GM19372 (cell line): ENCODE measurements around the gene FLOT2.
"Not testable (repeated sequence)": the region's sequence is repeated elsewhere in the genome, so short reads cannot be mapped to it uniquely, and the experiment has no call there.

Experiments used
- ATAC-seq: cut with Tn5 transposase; IDR thresholded peaks from one replicate; pipeline ENCODE4 v1.9.1; 2021; ENCODE audit warnings: mild to moderate bottlenecking, low read depth, moderate library complexity; ENCODE audit not compliant: unreplicated experiment

FLOT2 gene

DNA sequence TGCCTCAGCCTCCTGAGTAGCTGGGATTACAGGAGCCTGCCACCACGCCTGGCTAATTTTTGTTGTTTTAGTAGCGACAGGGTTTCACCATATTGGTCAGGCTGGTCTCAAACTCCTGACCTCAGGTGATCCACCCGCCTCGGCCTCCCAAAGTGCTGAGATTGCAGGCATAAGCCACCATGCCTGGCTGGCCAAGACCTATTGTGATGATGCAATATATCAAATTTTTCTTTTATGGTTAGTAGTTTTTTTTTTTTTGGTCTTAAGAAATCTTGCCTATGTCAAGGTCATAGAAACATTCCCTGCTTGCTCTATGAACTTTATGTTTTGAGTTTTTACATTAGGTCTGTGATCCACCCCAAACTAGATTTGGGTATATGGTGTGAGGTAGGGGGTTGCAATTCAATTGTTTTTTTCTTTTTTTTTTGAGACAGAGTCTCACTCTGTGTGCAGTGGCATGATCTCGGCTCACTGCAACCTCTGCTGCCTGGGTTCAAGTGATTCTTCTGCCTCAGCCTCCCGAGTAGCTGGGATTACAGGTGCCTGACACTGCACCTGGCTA is 20.3 kb downstream of the FLOT2 start:
- not testable (repeated sequence) for ATAC-seq

DNA sequence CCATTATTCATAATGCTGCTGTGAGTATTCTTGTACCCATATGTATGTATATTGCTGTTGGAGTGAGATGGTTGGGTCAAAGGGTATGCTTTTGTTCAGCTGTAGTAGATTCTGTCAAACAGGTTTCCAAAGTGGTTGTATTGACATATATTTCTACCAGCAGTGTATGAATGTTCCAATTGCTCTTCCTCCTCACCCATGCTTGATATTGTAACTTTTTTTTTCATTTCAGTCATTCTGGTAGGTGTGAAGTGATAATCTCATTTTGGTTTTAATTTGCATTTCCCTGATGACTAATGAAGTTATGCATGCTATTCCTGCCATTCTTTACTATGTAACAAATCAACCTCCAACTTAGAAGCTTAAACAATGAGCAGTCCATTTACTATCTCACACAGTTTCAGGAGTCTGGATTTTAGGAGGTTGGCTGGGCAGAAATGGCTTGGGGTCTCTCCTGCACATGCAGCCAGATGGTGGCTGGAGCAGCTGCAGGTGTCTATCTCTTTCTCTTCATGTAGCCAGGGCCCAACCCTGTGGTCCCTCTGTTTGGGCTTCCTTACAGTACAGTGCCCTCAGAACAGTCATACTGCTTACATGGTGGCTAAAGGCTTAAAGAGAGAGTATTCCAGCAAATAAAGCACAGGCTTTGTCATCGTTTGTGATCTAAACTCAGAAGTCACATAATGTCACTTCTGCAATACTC is 21.5 kb downstream of the FLOT2 start:
- no peak for ATAC-seq

DNA sequence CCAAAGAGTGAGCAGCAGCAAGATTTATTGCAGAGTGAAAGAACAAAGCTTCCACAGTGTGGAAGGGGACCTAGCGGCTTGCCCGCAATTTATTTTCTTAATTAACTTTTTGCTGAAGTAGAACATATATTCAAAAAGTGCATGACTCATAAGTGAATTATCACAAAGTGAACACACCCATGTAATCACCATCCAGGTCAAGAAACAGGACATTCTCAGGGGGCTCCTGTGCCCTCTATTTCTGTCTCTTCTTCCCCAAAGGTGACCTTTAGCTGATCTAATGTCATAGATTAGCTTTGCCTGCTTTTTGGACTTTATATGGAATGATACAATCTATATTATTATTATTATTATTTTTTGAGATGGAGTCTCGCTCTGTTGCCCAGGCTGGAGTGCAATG is 22.8 kb downstream of the FLOT2 start:
- no peak for ATAC-seq

DNA sequence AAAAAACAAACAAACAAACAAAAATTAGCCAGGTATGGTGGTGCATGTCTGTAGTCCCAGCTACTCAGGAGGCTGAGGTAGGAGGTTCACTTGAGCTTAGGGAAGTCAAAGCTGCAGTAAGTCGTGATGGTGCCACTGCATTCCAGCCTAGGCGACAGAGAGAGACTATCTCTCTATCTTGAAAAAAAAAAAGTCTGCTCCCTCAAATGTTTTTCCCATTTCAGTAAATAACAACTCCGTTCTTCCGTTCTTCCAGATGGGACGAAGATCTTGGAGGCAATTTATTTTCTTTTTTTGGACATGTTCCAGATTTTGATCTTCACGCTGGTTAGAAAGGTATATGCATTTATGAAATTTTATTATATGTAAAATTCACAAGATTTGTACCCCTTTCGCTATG is 23.7 kb downstream of the FLOT2 start:
- no peak for ATAC-seq

DNA sequence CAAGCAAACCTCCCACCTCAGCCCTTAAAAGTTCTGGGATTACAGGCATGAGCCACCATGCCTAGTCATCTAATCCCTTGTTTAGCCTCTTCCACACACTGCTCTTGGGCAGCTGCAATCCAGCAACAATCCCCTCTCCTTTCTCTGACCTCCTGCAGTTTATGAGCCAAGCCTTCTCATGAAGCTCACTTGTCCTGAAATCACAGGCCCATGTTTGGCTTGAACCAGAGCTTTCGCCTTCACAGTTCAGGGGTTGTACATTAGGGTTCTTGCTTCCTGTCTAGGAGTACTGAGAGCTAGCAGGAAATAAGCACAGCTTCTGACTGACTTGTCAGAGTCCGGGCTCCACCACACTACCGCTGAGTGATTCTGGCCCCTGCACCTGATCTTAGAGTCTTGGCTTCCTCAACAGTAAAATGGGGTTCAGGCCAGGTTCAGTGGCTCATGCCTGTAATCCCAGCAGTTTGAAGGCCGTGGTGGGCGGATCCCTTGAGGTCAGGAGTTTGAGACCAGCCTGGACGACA is 26.4 kb downstream of the FLOT2 start:
- peak; percentile 97 for ATAC-seq

DNA sequence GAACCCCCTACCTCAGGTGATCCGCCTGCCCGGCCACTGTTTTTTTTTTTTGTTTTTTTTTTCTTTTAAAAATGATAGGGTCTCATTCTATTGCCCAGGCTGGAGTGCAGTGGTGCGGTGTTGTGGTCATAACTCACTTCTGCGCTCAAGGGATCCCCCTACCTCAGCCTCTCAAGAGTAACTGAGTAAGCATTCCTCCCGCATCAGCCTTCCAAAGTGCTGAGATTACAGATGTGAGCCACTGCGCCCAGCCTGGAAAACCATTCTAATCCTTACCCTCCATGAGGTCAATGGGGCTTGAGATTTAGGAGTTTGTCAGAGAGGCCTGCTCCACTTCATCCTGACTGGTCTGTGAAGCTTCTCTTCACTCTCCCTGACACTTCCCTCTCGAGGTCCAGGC is 30.3 kb downstream of the FLOT2 start:
- no peak for ATAC-seq

DNA sequence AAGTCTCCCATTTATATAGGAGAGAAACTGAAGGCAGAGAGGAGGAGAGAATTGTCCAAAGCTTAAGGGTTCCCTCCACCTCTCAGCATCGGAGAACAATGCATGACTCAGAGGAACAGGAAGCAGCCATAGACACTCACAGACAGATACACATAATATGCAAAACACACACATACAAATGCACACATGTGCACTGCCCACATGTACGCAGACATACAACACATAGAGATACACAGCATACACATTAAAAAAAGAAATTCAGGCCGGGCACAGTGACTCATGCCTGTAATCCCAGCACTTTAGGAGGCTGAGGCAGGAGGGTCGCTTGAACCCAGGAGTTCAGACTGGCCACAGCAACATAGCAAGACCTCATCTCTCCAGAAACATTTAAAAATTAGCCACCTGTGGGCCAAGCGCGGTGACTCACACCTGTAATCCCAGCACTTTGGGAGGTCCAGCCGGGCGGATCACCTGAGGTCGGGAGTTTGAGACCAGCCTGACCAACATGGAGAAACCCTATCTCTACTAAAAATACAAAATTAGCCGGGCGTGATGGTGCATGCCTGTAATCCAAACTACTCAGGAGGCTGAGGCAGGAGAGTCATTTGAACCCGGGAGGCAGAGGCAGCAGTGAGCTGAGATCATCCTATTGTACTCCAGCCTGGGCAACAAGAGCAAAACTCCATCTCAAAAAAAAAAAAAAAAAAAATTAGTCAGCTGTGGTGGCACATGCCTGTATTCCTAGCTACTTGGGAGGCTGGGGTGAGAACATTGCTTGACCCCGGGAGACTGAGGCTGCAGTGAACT is 31.4 kb downstream of the FLOT2 start:
- no peak for ATAC-seq

DNA sequence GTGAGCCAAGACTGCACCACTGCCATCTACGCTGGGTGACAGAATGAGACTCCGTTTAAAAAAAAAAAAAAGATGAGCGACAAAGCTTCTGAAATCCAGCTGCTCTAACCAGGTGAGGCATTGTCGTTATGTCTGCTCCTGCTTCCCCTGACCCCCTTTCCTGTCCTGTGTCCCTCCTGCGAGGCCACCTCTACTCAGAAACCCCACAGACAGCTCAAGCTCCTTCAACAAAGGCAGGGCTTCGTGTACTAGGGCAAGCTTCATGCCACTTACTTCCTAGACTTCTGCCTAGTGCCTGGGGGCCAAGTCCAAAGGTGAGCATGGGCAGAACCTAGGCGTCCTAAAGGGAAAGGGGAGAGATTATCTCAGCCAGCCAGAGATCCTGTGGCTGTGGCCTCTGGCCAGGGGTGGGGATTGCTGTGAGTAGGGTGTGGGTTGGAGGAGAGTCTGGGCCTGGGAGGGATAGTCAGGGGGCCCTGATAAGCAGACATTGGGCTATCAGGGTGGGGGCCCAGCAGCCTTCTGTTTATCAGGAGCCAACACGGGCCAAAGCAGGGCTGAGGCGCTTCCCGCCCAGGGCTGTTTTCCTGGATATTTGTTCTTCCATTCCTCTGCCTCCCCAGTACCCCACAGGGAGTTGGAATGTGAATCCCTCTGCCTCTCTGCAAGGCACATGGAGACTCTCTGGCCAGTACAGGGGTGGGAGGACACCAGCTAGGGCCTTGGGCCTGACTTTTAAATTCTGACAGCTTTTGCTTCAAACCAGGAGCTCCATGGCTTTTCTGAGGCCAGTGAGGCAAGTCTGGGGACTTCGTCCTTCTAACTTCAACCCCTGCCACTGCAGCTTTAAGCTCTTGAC is 32.3 kb downstream of the FLOT2 start:
- no peak for ATAC-seq

DNA sequence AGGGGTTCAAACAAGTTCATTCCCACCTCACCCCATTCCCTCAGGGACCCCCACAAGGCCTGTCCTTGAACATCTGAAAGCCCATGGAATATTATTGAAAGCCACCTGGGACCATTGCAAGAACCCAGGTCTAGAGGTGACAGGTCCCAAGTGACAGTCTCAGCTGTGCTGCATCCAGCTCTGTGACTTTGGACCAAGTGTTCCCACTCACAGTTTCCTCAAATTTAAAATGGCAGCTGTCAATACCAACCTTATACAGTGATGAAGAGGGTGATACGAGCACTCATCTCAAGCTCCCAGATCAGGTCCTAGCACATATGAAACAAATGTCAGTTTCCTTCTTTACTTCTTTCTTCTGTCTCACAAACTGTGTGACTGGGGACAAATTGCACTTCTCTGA is 33.6 kb downstream of the FLOT2 start:
- no peak for ATAC-seq

DNA sequence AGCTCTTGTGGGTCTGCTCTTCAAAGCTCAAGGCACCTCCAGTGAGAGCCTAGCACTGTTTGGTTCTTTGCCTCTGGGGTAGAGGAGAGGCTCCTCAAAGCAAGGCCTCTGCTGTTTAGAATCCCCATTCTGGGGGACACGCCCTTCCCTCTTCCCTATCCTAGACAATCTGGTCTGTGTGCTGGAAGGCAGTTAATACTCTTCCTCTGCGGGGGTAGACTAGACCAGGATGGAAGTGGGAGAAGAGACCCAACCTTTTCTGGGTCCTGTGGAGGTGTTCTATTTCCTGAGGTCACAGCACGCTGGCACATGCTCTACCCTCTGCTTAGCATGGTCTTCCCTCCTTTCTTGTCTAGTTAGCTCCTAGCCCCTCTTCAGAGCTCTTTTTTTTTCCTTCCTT is 35.0 kb downstream of the FLOT2 start:
- ATAC-seq: no peak

DNA sequence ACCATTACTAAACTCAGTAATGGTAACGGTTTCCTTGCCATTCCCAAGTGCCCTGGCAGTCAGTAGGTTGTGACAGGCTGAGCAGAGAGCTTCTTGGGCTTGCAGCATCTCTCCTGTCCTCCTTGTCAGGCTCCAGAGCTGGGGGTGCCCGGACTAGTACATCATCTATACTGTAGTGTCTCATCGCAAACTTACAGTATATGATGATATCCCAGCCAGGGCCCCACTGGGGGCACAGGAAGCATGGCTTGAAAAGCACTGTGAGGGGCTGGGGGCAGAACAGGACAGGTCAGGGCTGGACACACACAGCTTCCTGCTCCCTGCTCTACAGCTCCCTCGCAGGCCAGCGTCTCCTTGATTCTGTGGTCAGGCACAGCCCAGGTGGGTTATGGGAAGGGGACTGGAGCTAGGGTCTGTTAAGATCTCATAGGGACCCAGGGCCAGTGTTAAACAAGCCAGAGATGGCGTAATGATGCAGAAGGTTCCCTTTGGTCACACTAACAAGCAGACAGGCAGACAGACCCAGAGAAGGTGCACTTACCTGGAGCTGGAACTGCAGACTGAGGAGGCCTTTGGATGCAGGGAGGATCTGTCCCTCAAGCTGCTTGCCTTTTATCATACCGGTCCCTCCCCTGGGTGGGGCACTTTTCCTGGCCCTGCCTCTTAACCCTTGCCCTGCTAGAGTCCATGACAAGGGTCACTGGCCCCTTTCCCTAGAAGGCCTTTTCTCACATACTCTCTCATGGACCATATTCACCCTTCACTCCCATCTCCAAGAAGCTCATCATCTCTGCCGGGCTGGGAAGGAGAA is 35.9 kb downstream of the FLOT2 start:
- no peak for ATAC-seq

DNA sequence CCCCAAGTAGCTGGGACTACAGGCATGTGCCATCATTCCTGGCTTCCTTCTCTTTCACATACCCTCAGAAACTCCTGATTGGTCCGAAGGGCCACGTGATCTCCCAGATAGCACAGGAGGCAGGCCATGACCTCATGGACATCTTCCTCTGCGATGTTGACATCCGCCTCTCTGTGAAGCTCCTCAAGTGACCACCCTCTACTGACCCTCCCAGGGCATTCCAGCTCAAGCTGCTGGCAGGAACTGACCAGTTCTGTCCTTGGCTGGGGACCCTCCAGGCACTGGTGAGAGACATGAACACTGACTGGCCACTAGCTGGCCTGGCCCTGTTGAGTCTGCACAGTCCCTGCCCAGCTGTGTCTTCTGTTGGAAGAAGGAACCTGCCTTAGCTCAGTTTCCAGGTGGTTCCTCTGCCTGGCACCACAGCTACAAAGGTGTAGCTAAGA is 37.1 kb downstream of the FLOT2 start:
- ATAC-seq: no peak

DNA sequence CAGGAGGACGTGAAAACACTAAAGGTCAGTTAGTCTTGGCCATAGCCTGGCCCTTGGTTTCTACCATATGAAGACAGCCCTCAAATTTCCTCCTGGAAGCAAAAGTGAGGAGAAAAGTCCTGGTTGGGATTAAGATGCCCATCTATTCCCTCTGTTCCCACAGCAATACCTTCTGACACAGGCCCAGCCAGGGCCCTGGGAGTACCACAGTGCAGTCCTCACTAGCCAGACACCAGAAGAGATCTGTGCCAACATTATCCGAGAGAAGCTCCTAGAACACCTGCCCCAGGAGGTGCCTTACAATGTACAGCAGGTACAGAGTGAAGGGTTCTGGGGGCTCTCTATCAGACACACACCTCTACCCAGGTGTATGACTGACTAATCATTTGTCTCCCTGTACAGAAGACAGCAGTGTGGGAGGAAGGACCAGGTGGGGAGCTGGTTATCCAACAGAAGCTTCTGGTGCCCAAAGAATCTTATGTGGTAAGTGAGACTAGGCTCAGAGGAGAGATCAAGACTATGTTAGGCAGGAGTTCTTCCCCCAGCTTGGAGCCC is 38.7 kb downstream of the FLOT2 start:
- no peak for ATAC-seq

DNA sequence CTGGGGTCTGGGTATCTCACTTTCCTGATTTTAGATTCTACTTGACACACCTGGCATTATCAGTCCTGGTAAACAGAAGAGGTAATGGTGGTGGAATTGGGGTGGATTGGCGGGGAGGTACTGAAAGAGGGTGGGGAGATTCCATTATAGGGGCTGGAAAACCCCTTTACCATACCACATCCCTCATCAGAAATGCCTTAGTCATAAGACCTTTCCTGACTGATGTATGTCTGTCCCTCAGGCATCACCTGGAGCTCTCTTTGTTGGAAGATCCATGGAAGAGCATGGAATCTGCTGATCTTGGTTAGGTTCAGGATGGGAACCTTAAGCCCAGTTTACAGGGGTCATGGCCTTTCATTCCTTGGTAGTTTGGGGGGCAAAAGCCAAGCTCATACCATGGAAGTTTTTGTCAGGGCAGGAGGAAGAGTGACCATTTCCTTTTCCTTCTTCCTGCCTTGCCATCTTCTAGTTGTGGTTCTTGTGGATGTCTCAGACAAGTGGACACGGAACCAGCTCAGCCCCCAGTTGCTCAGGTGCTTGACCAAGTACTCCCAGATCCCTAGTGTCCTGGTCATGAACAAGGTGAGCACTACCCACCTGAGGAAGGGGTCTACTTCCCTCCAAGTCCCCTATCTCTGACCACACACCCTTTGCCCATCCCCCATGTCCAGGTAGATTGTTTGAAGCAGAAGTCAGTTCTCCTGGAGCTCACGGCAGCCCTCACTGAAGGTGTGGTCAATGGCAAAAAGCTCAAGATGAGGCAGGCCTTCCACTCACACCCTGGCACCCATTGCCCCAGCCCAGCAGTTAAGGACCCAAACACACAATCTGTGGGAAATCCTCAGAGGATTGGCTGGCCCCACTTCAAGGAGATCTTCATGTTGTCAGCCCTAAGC is 39.4 kb downstream of the FLOT2 start:
- ATAC-seq: no peak

DNA sequence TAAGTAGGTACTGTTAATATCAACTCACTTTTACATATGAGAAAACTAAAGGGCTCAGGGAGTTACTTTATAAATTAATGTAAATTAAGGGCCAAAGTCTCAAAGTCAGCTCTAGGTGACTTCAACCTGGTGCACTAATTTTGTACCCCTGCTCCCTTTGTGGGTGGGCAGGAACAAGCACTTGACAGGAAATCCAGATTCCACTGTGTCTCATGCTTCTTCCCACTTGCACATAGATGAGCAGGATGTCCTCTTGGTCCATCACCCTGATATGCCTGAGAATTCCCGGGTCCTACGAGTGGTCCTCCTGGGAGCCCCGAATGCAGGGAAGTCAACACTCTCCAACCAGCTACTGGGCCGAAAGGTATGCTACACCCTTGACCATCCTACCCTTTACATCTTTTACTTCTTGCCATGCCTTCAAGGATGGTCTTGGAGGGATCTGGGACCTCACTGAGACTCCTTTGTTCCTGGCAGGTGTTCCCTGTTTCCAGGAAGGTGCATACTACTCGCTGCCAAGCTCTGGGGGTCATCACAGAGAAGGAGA is 41.4 kb downstream of the FLOT2 start:
- no peak for ATAC-seq

DNA sequence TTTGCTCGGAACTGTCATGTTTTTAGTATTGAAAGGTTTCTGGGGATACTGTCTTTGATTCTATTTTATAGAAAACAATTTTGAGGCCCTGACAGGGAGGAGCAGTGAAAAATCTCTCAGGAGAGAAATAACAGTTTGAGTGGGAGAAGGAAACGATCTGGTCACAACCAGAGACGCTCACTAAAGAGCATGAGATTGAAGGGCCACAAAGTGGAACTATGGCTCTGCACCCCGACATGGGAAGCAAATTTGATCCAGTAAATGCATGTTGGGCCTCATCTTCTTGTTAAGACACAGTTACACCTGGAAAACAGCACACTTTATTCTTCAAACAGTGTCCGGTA is 42.2 kb downstream of the FLOT2 start:
- ATAC-seq: no peak

DNA sequence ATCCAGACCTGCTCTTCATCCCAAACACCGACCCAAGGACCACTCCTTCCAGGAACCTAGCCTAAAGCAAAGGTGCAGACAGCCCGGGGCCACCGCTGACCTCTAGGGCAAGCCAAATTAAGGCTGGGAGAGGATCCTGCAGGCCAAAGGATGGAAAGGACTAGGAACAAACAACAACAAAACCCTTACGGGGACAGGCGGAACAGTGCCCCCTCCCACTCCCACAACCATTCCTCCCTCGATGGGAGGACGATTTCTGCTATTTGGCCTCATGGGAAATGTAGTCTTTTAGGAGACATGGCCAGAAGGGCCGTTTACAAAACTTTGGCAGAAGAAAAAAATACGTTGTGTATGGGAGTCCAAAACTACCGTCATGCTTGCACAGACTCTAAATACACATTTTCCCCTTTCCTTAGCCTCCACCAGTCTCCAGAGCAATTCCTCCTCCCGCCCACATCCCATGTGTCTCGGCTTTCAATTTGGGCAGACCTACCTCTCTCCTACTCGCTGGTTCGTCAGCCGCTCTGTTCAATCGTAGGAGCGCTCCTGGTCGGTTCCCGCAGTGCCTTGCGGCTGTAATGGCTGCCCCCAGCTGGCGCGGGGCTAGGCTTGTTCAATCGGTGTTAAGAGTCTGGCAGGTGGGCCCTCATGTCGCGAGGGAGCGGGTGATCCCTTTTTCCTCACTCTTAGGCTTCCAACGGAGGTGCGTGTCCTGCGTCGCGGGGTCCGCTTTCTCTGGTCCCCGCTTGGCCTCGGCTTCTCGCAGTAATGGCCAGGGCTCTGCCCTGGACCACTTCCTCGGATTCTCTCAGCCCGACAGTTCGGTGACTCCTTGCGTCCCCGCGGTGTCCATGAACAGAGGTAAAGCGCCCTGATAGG is 42.8 kb downstream of the FLOT2 start, which contains the start of gene ERAL1:
Gene ERAL1 (plus strand): TSS at position 560 of the 879 bp plus-strand sequence. CDS start 19 bp downstream, at position 579.
- peak; percentile 87 for ATAC-seq
